Breast epithelium (tissue), 4 donors: Measurements from ENCODE around the gene BORA. TPM values are rescaled to one million over a fixed set of nuclear protein-coding genes. Genes with fewer than 3 reads are reported as not detected.

ENCODE experiments used
- DNase-seq, 2 donors: peaks; one replicate each; pipeline ENCODE4 v3.0.0-alpha.2; 2019; ENCODE audit warnings: low spot score in 2 of 2
- H3K27ac ChIP-seq, 2 donors: fragments of 200-600 bp; sonication (generic) in 1 of 2; one replicate each; pipeline ENCODE4 v1.5.1; 2016 to 2019; ENCODE audit warnings: mild to moderate bottlenecking in 1 of 2
- H3K27me3 ChIP-seq, 2 donors: fragments of 200-600 bp; sonication (generic) in 1 of 2; one replicate each; pipeline versions ENCODE4 v1.5.1 to v1.6.0; 2017 to 2019; ENCODE audit warnings: control low read depth in 1 of 2, mild to moderate bottlenecking in 1 of 2
- H3K36me3 ChIP-seq: fragments of 200-600 bp; one replicate; pipeline ENCODE4 v1.5.1; 2019
- H3K4me1 ChIP-seq, 2 donors: fragments of 200-600 bp; sonication (generic); one replicate each; pipeline ENCODE4 v1.5.1; 2016 to 2019; ENCODE audit warnings: control low read depth in 1 of 2
- H3K4me3 ChIP-seq, 3 donors: fragments of 200-600 bp; sonication (generic); 1 replicate in 2 of 3; 2 replicates in 1 of 3; pipeline ENCODE4 v1.5.1; 2016 to 2019; ENCODE audit warnings: mild to moderate bottlenecking in 3 of 3, moderate library complexity in 2 of 3
- H3K9me3 ChIP-seq, 2 donors: fragments of 200-600 bp; sonication (generic) in 1 of 2; one replicate each; pipeline ENCODE4 v1.5.1; 2016 to 2019; ENCODE audit warnings: control low read depth in 1 of 2
- POLR2A ChIP-seq: fragments of 450-650 bp; IDR thresholded peaks from one replicate; pipeline ENCODE4 v1.6.1; 2016; ENCODE audit warnings: antibody characterized with exemption, mild to moderate bottlenecking, moderate library complexity
- POLR2AphosphoS5 ChIP-seq, 3 donors: sonication (generic); formaldehyde crosslinking; IDR thresholded peaks; one replicate each; pipeline ENCODE4 v1.6.1; 2017; ENCODE audit warnings: antibody characterized with exemption in 3 of 3
- intact Hi-C: fragments of 100-400 bp; cut with DNase I; formaldehyde crosslinking; loops from one replicate; pipeline ENCODE4 v1.15.1; 2023; ENCODE audit warnings: low total_unique reads
- total RNA-seq, 3 donors: library from RNA; depleted of rRNA; stranded (reverse); fragments of >200 nt; gene quantifications; one replicate each; pipeline ENCODE4 v1.1.0, GENCODE V29; 2016
- TF ChIP-seq, protein P1 (sequence below), 3 donors: fragments of 450-650 bp; IDR thresholded peaks; one replicate each; pipeline ENCODE4 v1.5.1; 2016 to 2017; ENCODE audit warnings: antibody characterized with exemption in 3 of 3, mild to moderate bottlenecking in 3 of 3, moderate library complexity in 3 of 3

Gene BORA
- total RNA-seq, 3 donors from 2014 or later, result 4.3 to 5.3 (median 4.8) TPM

DNA sequence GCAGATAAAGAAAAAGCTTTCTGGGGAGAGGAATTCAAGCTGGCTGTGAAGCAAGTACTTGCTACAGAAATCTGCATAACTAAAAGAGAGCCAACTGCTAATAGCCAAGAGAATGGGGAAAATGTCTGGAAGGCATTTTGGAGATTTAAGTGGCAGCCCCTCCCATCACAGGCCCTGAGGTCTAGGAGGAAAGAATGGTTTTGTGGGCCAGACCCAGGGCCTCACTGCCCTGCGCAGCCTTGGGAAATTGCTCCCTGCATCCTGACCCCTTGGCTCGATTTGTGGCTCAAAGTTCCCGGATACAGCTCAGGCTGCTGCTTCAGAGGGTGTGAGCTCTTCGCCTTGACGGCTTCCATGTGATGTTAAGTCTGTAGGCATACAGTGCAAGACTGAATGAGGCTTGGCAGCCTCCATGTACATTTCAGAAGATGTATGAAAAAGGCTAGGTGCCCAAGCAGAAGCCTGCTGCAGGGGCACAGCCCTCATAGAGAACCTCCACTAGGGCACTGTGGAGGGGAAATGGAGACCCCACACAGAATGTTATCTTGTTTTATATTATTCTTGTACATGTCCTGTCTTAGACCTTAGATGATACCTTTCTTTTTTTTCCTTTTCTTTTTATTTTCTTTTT lies 34.7 kb upstream of the BORA start:
- H3K4me1 ChIP-seq, result no peaks in the 10 kb centered on the region
- no peak overlapping the region for H3K4me3 ChIP-seq
- H3K36me3 ChIP-seq, result no peaks in the 10 kb centered on the region
- intact Hi-C loops, result no loop called here
- H3K9me3 ChIP-seq, result peaks cover 8 to 9% of the 10 kb centered on the region in 2 donors
- no peak for DNase-seq
- no peak overlapping the region for H3K27ac ChIP-seq
- TF ChIP-seq POLR2AphosphoS5 (IDR thresholded peaks at IDR 0.05) (no peak), POLR2A (no peak)
- TF ChIP-seq, protein P1, sequence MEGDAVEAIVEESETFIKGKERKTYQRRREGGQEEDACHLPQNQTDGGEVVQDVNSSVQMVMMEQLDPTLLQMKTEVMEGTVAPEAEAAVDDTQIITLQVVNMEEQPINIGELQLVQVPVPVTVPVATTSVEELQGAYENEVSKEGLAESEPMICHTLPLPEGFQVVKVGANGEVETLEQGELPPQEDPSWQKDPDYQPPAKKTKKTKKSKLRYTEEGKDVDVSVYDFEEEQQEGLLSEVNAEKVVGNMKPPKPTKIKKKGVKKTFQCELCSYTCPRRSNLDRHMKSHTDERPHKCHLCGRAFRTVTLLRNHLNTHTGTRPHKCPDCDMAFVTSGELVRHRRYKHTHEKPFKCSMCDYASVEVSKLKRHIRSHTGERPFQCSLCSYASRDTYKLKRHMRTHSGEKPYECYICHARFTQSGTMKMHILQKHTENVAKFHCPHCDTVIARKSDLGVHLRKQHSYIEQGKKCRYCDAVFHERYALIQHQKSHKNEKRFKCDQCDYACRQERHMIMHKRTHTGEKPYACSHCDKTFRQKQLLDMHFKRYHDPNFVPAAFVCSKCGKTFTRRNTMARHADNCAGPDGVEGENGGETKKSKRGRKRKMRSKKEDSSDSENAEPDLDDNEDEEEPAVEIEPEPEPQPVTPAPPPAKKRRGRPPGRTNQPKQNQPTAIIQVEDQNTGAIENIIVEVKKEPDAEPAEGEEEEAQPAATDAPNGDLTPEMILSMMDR (IDR thresholded peaks at IDR 0.05), result no peak
- H3K27me3 ChIP-seq, result no peaks in the 10 kb centered on the region

DNA sequence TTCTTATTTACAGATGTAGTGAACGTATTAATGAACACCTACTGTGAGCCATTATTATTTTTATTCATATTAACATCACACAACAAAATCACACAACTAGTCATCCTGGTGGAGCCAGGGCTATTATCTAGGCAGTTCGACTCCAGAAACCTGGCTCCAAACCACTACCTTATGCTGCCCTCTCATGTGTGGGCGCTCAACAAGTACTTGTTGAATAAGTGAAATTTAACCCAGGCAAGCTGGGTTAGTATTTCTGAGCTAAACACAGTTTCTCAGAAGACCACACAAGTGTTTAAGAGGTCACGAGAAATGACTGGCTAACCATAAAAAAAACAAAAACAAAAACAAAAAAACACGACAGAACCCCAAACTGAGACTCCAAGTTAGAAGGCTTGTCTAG lies 33.9 kb upstream of the BORA start:
- Histone ChIP-seq H3K27me3 (no peaks in the 10 kb centered on the region), H3K4me1 (no peaks in the 10 kb centered on the region), H3K9me3 (peaks cover 8 to 9% of the 10 kb centered on the region in 2 donors), H3K4me3 (no peak overlapping the region), H3K36me3 (no peaks in the 10 kb centered on the region), H3K27ac (no peak overlapping the region)
- TF ChIP-seq, protein P1 (IDR thresholded peaks at IDR 0.05), result no peak
- TF ChIP-seq POLR2A, result no peak
- TF ChIP-seq POLR2AphosphoS5 (IDR thresholded peaks at IDR 0.05), result no peak
- DNase-seq, result no peak
- intact Hi-C loops, result no loop called here

DNA sequence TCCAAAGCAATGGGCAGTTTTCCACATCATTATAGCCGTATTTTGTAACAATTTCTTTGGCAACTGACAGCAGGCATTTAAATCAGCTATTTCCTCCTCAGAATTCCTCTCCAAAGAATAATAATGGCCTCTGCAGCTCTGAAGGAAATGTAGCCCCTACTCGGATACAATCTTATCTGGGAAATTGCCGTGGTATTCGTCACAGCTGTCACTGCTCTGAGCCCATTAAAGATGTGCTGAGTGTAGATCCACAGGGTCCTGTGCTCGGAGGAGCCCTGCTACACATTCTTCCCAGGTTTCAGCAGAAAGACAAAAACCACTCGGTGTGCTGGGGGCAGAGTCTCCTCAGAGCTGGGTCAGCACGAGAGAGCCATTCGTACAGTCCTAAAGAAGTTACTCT lies 33.4 kb upstream of the BORA start:
- Histone ChIP-seq H3K9me3 (peaks cover 8 to 9% of the 10 kb centered on the region in 2 donors), H3K27me3 (no peaks in the 10 kb centered on the region), H3K27ac (no peak overlapping the region), H3K4me3 (no peak overlapping the region), H3K36me3 (no peaks in the 10 kb centered on the region), H3K4me1 (no peaks in the 10 kb centered on the region)
- no peak for DNase-seq
- intact Hi-C loops, result no loop called here
- TF ChIP-seq POLR2A, result no peak
- TF ChIP-seq POLR2AphosphoS5 (IDR thresholded peaks at IDR 0.05), result no peak
- TF ChIP-seq, protein P1 (IDR thresholded peaks at IDR 0.05), result no peak

DNA sequence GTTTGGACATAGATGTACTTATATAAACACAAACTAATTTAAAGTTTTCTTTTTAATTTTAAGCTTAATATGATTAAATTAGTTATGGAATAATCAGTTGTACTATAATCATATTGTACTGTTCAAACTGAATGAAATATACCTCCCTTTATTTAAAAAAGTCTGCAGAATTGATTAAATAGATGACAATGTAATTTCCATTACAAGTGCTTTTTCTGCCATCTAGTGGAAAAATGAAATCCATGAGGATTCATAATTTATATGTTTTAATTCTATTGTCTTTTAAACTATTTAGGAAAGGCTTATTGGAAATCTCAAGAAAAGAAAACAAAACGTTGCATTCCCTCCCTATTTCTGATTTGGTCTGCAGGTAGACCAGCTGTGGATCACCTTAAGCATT lies 31.1 kb upstream of the BORA start:
- no peaks in the 10 kb centered on the region for H3K36me3 ChIP-seq

DNA sequence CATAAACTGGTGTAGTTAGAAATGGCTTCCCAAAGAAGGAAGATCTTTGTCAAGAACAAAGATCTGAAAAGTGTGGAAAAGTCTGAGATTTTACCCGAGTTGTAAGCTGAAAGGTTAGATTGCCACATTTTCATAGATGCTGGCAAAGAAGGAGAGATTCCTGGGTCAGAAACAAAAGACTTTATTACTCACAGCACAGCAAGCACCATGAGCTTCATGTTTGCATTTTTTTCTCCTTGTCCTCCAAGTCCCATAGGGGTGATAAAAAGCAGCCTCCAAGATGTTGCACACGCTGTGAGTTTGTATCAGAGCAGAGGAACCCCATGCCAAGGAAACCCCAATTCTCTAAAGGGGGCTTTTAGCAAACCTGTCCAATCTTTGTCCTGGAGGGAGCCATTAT lies 29.6 kb upstream of the BORA start:
- Histone ChIP-seq H3K9me3 (no peaks in the 10 kb centered on the region), H3K4me3 (no peak overlapping the region), H3K4me1 (no peaks in the 10 kb centered on the region), H3K36me3 (no peaks in the 10 kb centered on the region), H3K27ac (no peak overlapping the region), H3K27me3 (no peaks in the 10 kb centered on the region)
- no peak for DNase-seq
- TF ChIP-seq, protein P1 (IDR thresholded peaks at IDR 0.05), result no peak
- TF ChIP-seq POLR2A, result no peak
- no peak for TF ChIP-seq POLR2AphosphoS5 (IDR thresholded peaks at IDR 0.05)
- intact Hi-C loops, result no loop called here

More for the DNA sequence above, 31.1 kb upstream of the BORA start:
- no peak for TF ChIP-seq POLR2A
- TF ChIP-seq, protein P1 (IDR thresholded peaks at IDR 0.05), result peak in 1 of 3 donors; percentile 10
- no peak for TF ChIP-seq POLR2AphosphoS5 (IDR thresholded peaks at IDR 0.05)
- H3K4me1 ChIP-seq, result no peaks in the 10 kb centered on the region
- no peaks in the 10 kb centered on the region for H3K27me3 ChIP-seq
- H3K27ac ChIP-seq, result no peak overlapping the region
- no peak overlapping the region for H3K4me3 ChIP-seq
- no peak for DNase-seq
- intact Hi-C loops, result no loop called here
- H3K9me3 ChIP-seq, result peaks cover 8 to 9% of the 10 kb centered on the region in 2 donors
